Esophagus muscularis mucosa (tissue), 4 donors: ENCODE measurements around the gene TMEM63C. TPM values are rescaled to one million over a fixed set of nuclear protein-coding genes. Genes with fewer than 3 reads are reported as not detected.

Experiments used
- DNase-seq: peaks from one replicate; pipeline ENCODE4 v3.0.0-alpha.2; 2017; ENCODE audit errors: extremely low spot score
- H3K27ac ChIP-seq, 4 donors: fragments of 200-600 bp; sonication (generic); replicated peaks in 1 of 4; 1 replicate in 3 of 4; 2 replicates in 1 of 4; pipeline ENCODE4 v1.5.1; 2016 to 2019; ENCODE audit warnings: mild to moderate bottlenecking in 1 of 4
- H3K27me3 ChIP-seq, 4 donors: fragments of 200-600 bp; sonication (generic); one replicate each; pipeline versions ENCODE4 v1.5.1 to v1.6.0; 2016 to 2019
- H3K36me3 ChIP-seq, 4 donors: fragments of 200-600 bp; sonication (generic); one replicate each; pipeline ENCODE4 v1.5.1; 2016 to 2019
- H3K4me1 ChIP-seq, 4 donors: fragments of 200-600 bp; sonication (generic); one replicate each; pipeline ENCODE4 v1.5.1; 2016 to 2019
- H3K4me3 ChIP-seq, 4 donors: fragments of 200-600 bp; sonication (generic); 1 replicate in 2 of 4; 2 replicates in 2 of 4; pipeline ENCODE4 v1.5.1; 2016 to 2019; ENCODE audit warnings: mild to moderate bottlenecking in 4 of 4, moderate library complexity in 1 of 4
- H3K9me3 ChIP-seq, 4 donors: fragments of 200-600 bp; sonication (generic); 1 replicate in 3 of 4; 2 replicates in 1 of 4; pipeline ENCODE4 v1.5.1; 2016 to 2019
- EP300 ChIP-seq: sonication (generic); formaldehyde crosslinking; IDR thresholded peaks from one replicate; pipeline ENCODE4 v1.6.1; 2017; ENCODE audit warnings: antibody characterized with exemption
- POLR2A ChIP-seq: fragments of 450-650 bp; IDR thresholded peaks from one replicate; pipeline ENCODE4 v1.6.1; 2017; ENCODE audit warnings: antibody characterized with exemption, moderate library complexity, mild to moderate bottlenecking, low read depth
- POLR2AphosphoS5 ChIP-seq, 2 donors: sonication (generic); formaldehyde crosslinking; IDR thresholded peaks; one replicate each; pipeline ENCODE4 v1.6.1; 2017; ENCODE audit warnings: antibody characterized with exemption in 2 of 2
- WGBS: methylation state at CpG from one replicate; pipeline ENCODE4 v1.1.5; 2018; 5-methylcytosine and 5-hydroxymethylcytosine counted together
- intact Hi-C: fragments of 100-400 bp; cut with DNase I; formaldehyde crosslinking; loops from one replicate; pipeline ENCODE4 v1.15.1; 2023
- total RNA-seq, 4 donors: library from RNA; depleted of rRNA; stranded (reverse); fragments of >200 nt; gene quantifications; one replicate each; pipeline versions ENCODE4 v1.1.0 to v1.2.1, GENCODE V29; 2016
- TF ChIP-seq, protein P1 (sequence below), 3 experiments: fragments of 200-600 bp in 2 of 3; fragments of 450-650 bp in 1 of 3; sonication (generic) in 2 of 3; IDR thresholded peaks; one replicate each; pipeline ENCODE4 v1.5.1; 2017 to 2019; ENCODE audit warnings: antibody characterized with exemption in 3 of 3, mild to moderate bottlenecking in 2 of 3, moderate library complexity in 1 of 3

Gene TMEM63C
- total RNA-seq, 4 donors from 2014 or later = 0.83 to 5.0 (median 1.1) TPM

- H3K4me3 ChIP-seq = no peak overlapping the region
- 96% methylated on average over 4 of the region's 8 CpGs for WGBS
- no peaks in the 10 kb centered on the region for H3K36me3 ChIP-seq
- H3K9me3 ChIP-seq = peaks cover 0 to 14% (median 12%) of the 10 kb centered on the region in 4 donors
- intact Hi-C loops = no loop called here
- H3K4me1 ChIP-seq = peaks cover 0 to 12% (median 9%) of the 10 kb centered on the region in 4 donors
- H3K27me3 ChIP-seq = peaks cover 0 to 56% (median 11%) of the 10 kb centered on the region in 4 donors
- TF ChIP-seq EP300 (no peak), POLR2A (no peak), POLR2AphosphoS5 (IDR thresholded peaks at IDR 0.05) (no peak)
- TF ChIP-seq, protein P1, sequence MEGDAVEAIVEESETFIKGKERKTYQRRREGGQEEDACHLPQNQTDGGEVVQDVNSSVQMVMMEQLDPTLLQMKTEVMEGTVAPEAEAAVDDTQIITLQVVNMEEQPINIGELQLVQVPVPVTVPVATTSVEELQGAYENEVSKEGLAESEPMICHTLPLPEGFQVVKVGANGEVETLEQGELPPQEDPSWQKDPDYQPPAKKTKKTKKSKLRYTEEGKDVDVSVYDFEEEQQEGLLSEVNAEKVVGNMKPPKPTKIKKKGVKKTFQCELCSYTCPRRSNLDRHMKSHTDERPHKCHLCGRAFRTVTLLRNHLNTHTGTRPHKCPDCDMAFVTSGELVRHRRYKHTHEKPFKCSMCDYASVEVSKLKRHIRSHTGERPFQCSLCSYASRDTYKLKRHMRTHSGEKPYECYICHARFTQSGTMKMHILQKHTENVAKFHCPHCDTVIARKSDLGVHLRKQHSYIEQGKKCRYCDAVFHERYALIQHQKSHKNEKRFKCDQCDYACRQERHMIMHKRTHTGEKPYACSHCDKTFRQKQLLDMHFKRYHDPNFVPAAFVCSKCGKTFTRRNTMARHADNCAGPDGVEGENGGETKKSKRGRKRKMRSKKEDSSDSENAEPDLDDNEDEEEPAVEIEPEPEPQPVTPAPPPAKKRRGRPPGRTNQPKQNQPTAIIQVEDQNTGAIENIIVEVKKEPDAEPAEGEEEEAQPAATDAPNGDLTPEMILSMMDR (IDR thresholded peaks at IDR 0.05) = no peak
- DNase-seq = no peak
- H3K27ac ChIP-seq = no peak overlapping the region
These were observed 84.7 kb downstream of the TMEM63C start for GRCh38 chr14:77266336-77266735.

GRCh38 chr14:77267937-77268699, 86.5 kb downstream of the TMEM63C start:
- intact Hi-C loops = no loop called here
- no peak for TF ChIP-seq POLR2A
- no peak for TF ChIP-seq EP300
- TF ChIP-seq POLR2AphosphoS5 (IDR thresholded peaks at IDR 0.05) = no peak
- TF ChIP-seq, protein P1 (IDR thresholded peaks at IDR 0.05) = no peak
- Histone ChIP-seq H3K9me3 (peaks cover 0 to 14% (median 12%) of the 10 kb centered on the region in 4 donors), H3K36me3 (no peaks in the 10 kb centered on the region), H3K27ac (no peak overlapping the region), H3K4me3 (no peak overlapping the region), H3K4me1 (peaks cover 0 to 13% (median 9%) of the 10 kb centered on the region in 4 donors), H3K27me3 (peaks cover 0 to 74% (median 11%) of the 10 kb centered on the region in 4 donors)
- no peak for DNase-seq
- 88% methylated on average over 5 of the region's 5 CpGs for WGBS

GRCh38 chr14:77268989-77269600, 87.5 kb downstream of the TMEM63C start:
- TF ChIP-seq EP300 (no peak), POLR2A (no peak), POLR2AphosphoS5 (IDR thresholded peaks at IDR 0.05) (no peak)
- TF ChIP-seq, protein P1 (IDR thresholded peaks at IDR 0.05) = no peak
- WGBS = 19% methylated on average over 2 of the region's 8 CpGs
- Histone ChIP-seq H3K4me1 (peaks cover 0 to 13% (median 9%) of the 10 kb centered on the region in 4 donors), H3K27me3 (peaks cover 0 to 80% (median 11%) of the 10 kb centered on the region in 4 donors), H3K36me3 (no peaks in the 10 kb centered on the region), H3K27ac (no peak overlapping the region), H3K9me3 (peaks cover 0 to 17% (median 13%) of the 10 kb centered on the region in 4 donors), H3K4me3 (no peak overlapping the region)
- no peak for DNase-seq
- intact Hi-C loops = no loop called here

GRCh38 chr14:77270361-77271112, 88.9 kb downstream of the TMEM63C start:
- Histone ChIP-seq H3K27ac (no peak overlapping the region), H3K4me1 (peaks cover 0 to 13% (median 9%) of the 10 kb centered on the region in 4 donors), H3K4me3 (no peak overlapping the region), H3K36me3 (peaks cover 0 to 3% (median 0%) of the 10 kb centered on the region in 4 donors), H3K27me3 (peaks cover 0 to 79% (median 11%) of the 10 kb centered on the region in 4 donors), H3K9me3 (peaks cover 0 to 17% (median 13%) of the 10 kb centered on the region in 4 donors)
- TF ChIP-seq POLR2A (no peak), EP300 (no peak), POLR2AphosphoS5 (IDR thresholded peaks at IDR 0.05) (no peak)
- TF ChIP-seq, protein P1 (IDR thresholded peaks at IDR 0.05) = no peak
- DNase-seq = no peak
- intact Hi-C loops = no loop called here
- WGBS = no CpG with 5 or more reads among the region's 84 CpGs
